B cell (primary cell): Measurements from ENCODE around the gene MTPN. TPM values are rescaled to one million over a fixed set of nuclear protein-coding genes. Genes with fewer than 3 reads are reported as not detected.

Source experiments
- ATAC-seq: fragments of 200-7000 bp; cut with Tn5 transposase; one replicate; pipeline ENCODE4 v1.10.0; 2021; ENCODE audit warnings: low read depth, mild to moderate bottlenecking, moderate number of reproducible peaks, moderate library complexity
- CTCF ChIA-PET: fragments of 350-600 bp; sonication (Branson Sonifier 250); formaldehyde crosslinking; loops from one replicate; lab custom pipeline; 2021; ENCODE audit warnings: antibody characterized with exemption, inconsistent platforms; lab: Charles Lee
- POLR2A ChIA-PET: fragments of 350-600 bp; sonication (Branson Sonifier 250); formaldehyde crosslinking; loops from one replicate; lab custom pipeline; 2021; ENCODE audit warnings: antibody characterized with exemption; lab: Charles Lee
- DNase-seq: peaks from one replicate; pipeline ENCODE4 v3.0.0; 2013
- H2AFZ ChIP-seq: 2 replicates; pipeline ENCODE4 v1.6.1; 2012; ENCODE audit warnings: mild to moderate bottlenecking, low read depth, low read length; ENCODE audit not compliant: insufficient read depth, poor library complexity, severe bottlenecking
- H3K27ac ChIP-seq, 2 donors: 1 replicate in 1 of 2; 2 replicates in 1 of 2; pipeline ENCODE4 v1.5.1; 2012 to 2013; ENCODE audit warnings: low read length in 2 of 2, mild to moderate bottlenecking in 2 of 2, moderate library complexity in 1 of 2
- H3K27me3 ChIP-seq, 4 experiments: fragments of 200-600 bp in 1 of 4; sonication (generic) in 1 of 4; replicated peaks in 1 of 4; 1 replicate in 2 of 4; 2 replicates in 2 of 4; pipeline versions ENCODE4 v1.6.1 to v1.7.0; 2013 to 2016; ENCODE audit warnings: low read length in 3 of 4, mild to moderate bottlenecking in 2 of 4, mixed read lengths in 1 of 4, moderate library complexity in 1 of 4; ENCODE audit not compliant: insufficient read depth in 4 of 4, control insufficient read depth in 3 of 4; ENCODE audit errors: control extremely low read depth in 1 of 4
- H3K36me3 ChIP-seq, 2 experiments: replicated peaks in 1 of 2; 1 replicate in 1 of 2; 2 replicates in 1 of 2; pipeline versions ENCODE4 v1.6.1 to v1.7.1; 2013; ENCODE audit warnings: low read length in 1 of 2; ENCODE audit not compliant: insufficient read depth in 2 of 2, control insufficient read depth in 1 of 2; ENCODE audit errors: control extremely low read depth in 1 of 2, extremely low read depth in 1 of 2
- H3K4me1 ChIP-seq, 2 donors: fragments of 200-600 bp in 1 of 2; sonication (generic) in 1 of 2; 1 replicate in 1 of 2; 2 replicates in 1 of 2; pipeline versions ENCODE4 v1.5.1 to v1.6.1; 2013 to 2017; ENCODE audit warnings: low read length in 2 of 2; ENCODE audit not compliant: control insufficient read depth in 2 of 2, insufficient read depth in 2 of 2
- H3K4me2 ChIP-seq: replicated peaks from 2 replicates; pipeline ENCODE3; 2012; ENCODE audit warnings: mild to moderate bottlenecking, low read depth, low read length; ENCODE audit not compliant: poor library complexity, severe bottlenecking
- H3K4me3 ChIP-seq, 5 experiments: fragments of 200-600 bp in 1 of 5; sonication (generic) in 1 of 5; 1 replicate in 3 of 5; 2 replicates in 2 of 5; pipeline versions ENCODE4 v1.5.1 to v1.7.0; 2011 to 2016; ENCODE audit warnings: low read length in 4 of 5, mild to moderate bottlenecking in 4 of 5, low read depth in 2 of 5, control low read depth in 1 of 5, moderate library complexity in 1 of 5; ENCODE audit not compliant: insufficient read depth in 1 of 5; ENCODE audit errors: control extremely low read depth in 1 of 5, extremely low read depth in 1 of 5
- H3K79me2 ChIP-seq: fragments of 200-600 bp; sonication (generic); one replicate; pipeline ENCODE4 v1.6.0; 2016; ENCODE audit warnings: low read length; ENCODE audit not compliant: control insufficient read depth, insufficient read depth
- H3K9ac ChIP-seq: fragments of 200-600 bp; sonication (generic); 2 replicates; pipeline ENCODE4 v1.6.1; 2017; ENCODE audit warnings: mild to moderate bottlenecking, low read length, moderate library complexity
- H3K9me3 ChIP-seq, 3 donors: one replicate each; pipeline versions ENCODE4 v1.6.1 to v1.7.1; 2013; ENCODE audit warnings: low read length in 2 of 3; ENCODE audit not compliant: control insufficient read depth in 2 of 3, insufficient read depth in 1 of 3; ENCODE audit errors: control extremely low read depth in 1 of 3
- H4K20me1 ChIP-seq: 2 replicates; pipeline ENCODE4 v1.6.0; 2012; ENCODE audit warnings: mild to moderate bottlenecking, low read length; ENCODE audit not compliant: insufficient read depth, control insufficient read depth, poor library complexity, severe bottlenecking
- H3K27ac Mint-ChIP-seq: one replicate; pipeline ENCODE4 v1.8.0; 2021; ENCODE audit warnings: mixed read lengths
- H3K27me3 Mint-ChIP-seq: one replicate; pipeline ENCODE4 v1.8.0; 2021; ENCODE audit warnings: mixed read lengths
- H3K4me1 Mint-ChIP-seq: one replicate; pipeline ENCODE4 v1.8.0; 2021; ENCODE audit warnings: mixed read lengths
- H3K4me3 Mint-ChIP-seq: one replicate; pipeline ENCODE4 v1.8.0; 2021; ENCODE audit warnings: mixed read lengths
- H3K9me3 Mint-ChIP-seq: one replicate; pipeline ENCODE4 v1.8.0; 2022; ENCODE audit warnings: mixed read lengths; ENCODE audit not compliant: insufficient read depth
- CTCF ChIP-seq: fragments of 200-600 bp; IDR thresholded peaks from one replicate; pipeline ENCODE4 v1.8.0; 2022; ENCODE audit warnings: antibody characterized with exemption, mild to moderate bottlenecking
- EZH2 ChIP-seq: IDR thresholded peaks from 2 replicates; pipeline ENCODE4 v1.6.1; 2012; ENCODE audit warnings: borderline replicate concordance, low read depth, mild to moderate bottlenecking, moderate library complexity, low read length; ENCODE audit not compliant: insufficient read depth, poor library complexity, severe bottlenecking
- WGBS: methylation state at CpG from one replicate; pipeline ENCODE4 v1.1.5; 2013; ENCODE audit warnings: missing lambda C conversion rate; ENCODE audit not compliant: insufficient coverage; 5-methylcytosine and 5-hydroxymethylcytosine counted together
- intact Hi-C: fragments of 100-400 bp; cut with micrococcal nuclease; formaldehyde crosslinking; loops from one replicate; pipeline ENCODE4 v1.10.0; 2022
- polyA plus RNA-seq: library from polyadenylated mRNA; depleted of rRNA; stranded (reverse); fragments of >200 nt; gene quantifications from 2 replicates; pipeline ENCODE4 v1.2.3, GENCODE V29; 2012
- total RNA-seq, 2 donors: library from RNA; stranded (reverse); fragments of 120-200 nt in 1 of 2; gene quantifications; 1 replicate in 1 of 2; 2 replicates in 1 of 2; pipeline versions ENCODE4 v1.2.3 to v1.2.4, GENCODE V29; 2013 to 2022

MTPN gene
- total and polyA plus RNA-seq, 2 donors (not counting 1 experiment from before 2014, with no cell fraction given): 60.5 to 115 TPM

- peak overlapping the region; percentile 78 for H3K4me2 ChIP-seq
- peak overlapping the region; percentile 96 for H3K9ac ChIP-seq
- no peaks in the 10 kb centered on the region for H3K27me3 ChIP-seq
- H2AFZ ChIP-seq: no peak overlapping the region
- ChIA-PET CTCF (no interaction called here), POLR2A (no interaction called here)
- TF ChIP-seq EZH2 (no peak), CTCF (no peak)
- H3K27ac Mint-ChIP-seq: peak overlapping the region; percentile 95
- H3K4me3 ChIP-seq: peak overlapping the region; percentile 75 to 91 (median 89)
- intact Hi-C loops: loop anchor here (5.0 kb wide), 1 partner anchor 418 kb away; the partner anchor contains the start of gene NUP205
- no peaks in the 10 kb centered on the region for H3K9me3 ChIP-seq
- H3K9me3 Mint-ChIP-seq: no peaks in the 10 kb centered on the region
- no peak for ATAC-seq
- H3K4me1 ChIP-seq: peaks cover 62 to 63% of the 10 kb centered on the region in 2 donors
- peak overlapping the region; percentile 92 to 94 for H3K27ac ChIP-seq
- DNase-seq: no peak
- peaks cover 2 to 32% of the 10 kb centered on the region in 2 experiments for H3K36me3 ChIP-seq
- H3K4me3 Mint-ChIP-seq: peak overlapping the region; percentile 89
- peaks cover 23% of the 10 kb centered on the region for H4K20me1 ChIP-seq
- no peaks in the 10 kb centered on the region for H3K27me3 Mint-ChIP-seq
- peaks cover 91% of the 10 kb centered on the region for H3K79me2 ChIP-seq
- WGBS: no CpG with 5 or more reads among the region's 2 CpGs
- peaks cover 81% of the 10 kb centered on the region for H3K4me1 Mint-ChIP-seq
These were observed 2.0 kb downstream of the MTPN start for GRCh38 chr7:135975166-135975565.

DNA sequence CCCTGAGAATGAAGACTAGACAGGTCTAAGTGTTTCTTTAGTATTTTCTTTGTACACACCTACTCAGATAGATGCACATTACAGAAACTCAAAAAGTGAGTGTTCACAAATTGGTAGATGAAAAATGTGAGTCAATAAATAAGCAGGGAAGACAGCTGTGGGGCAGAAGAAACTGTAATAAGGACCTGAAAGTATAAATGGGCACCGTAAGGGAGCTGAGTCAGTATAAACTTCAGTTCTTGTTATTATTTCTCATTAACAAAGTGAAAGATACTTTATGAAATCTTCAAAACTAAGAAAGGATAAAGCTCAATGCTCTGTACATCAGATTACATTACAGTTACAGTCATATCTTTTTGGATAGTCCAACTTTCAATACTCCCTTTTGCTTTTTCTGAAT, 2.5 kb downstream of the MTPN start:
- ATAC-seq (no peak), DNase-seq (no peak)
- no CpG with 5 or more reads among the region's 1 CpG for WGBS
- peak overlapping the region; percentile 69 to 91 (median 89) for H3K4me3 ChIP-seq
- peak overlapping the region; percentile 89 for H3K4me3 Mint-ChIP-seq
- no peak overlapping the region for H2AFZ ChIP-seq
- ChIA-PET CTCF (no interaction called here), POLR2A (no interaction called here)
- H3K36me3 ChIP-seq: peaks cover 3 to 37% of the 10 kb centered on the region in 2 experiments
- H3K9me3 ChIP-seq: no peaks in the 10 kb centered on the region
- intact Hi-C loops: loop anchor here (5.0 kb wide), 1 partner anchor 417 kb away; the partner anchor contains the start of gene NUP205
- peaks cover 80% of the 10 kb centered on the region for H3K4me1 Mint-ChIP-seq
- H3K27ac ChIP-seq: peak overlapping the region; percentile 92 to 94
- peaks cover 62 to 63% of the 10 kb centered on the region in 2 donors for H3K4me1 ChIP-seq
- TF ChIP-seq CTCF: no peak
- peak overlapping the region; percentile 96 for H3K9ac ChIP-seq
- peaks cover 93% of the 10 kb centered on the region for H3K79me2 ChIP-seq
- H3K27ac Mint-ChIP-seq: peak overlapping the region; percentile 84
- H3K4me2 ChIP-seq: peak overlapping the region; percentile 78
- no peaks in the 10 kb centered on the region for H3K27me3 Mint-ChIP-seq
- H3K27me3 ChIP-seq: no peaks in the 10 kb centered on the region
- no peaks in the 10 kb centered on the region for H3K9me3 Mint-ChIP-seq
- H4K20me1 ChIP-seq: peaks cover 23% of the 10 kb centered on the region
